Esophagus (tissue), 2 donors: ENCODE data around the gene GJA5. TPM values are rescaled to one million over a fixed set of nuclear protein-coding genes. Genes with fewer than 3 reads are reported as not detected.

Experiments used
- H3K27ac ChIP-seq, 2 donors: one replicate each; pipeline ENCODE4 v1.5.1; 2013; ENCODE audit warnings: low read depth in 2 of 2, mild to moderate bottlenecking in 2 of 2, inconsistent platforms in 1 of 2, low read length in 1 of 2, moderate library complexity in 1 of 2
- H3K27me3 ChIP-seq, 2 donors: one replicate each; pipeline ENCODE4 v1.6.1; 2013; ENCODE audit warnings: low read length in 2 of 2, control low read depth in 1 of 2, mild to moderate bottlenecking in 1 of 2; ENCODE audit not compliant: insufficient read depth in 2 of 2, control insufficient read depth in 1 of 2
- H3K36me3 ChIP-seq, 2 donors: one replicate each; pipeline ENCODE4 v1.6.1; 2013; ENCODE audit warnings: low read length in 1 of 2; ENCODE audit not compliant: control insufficient read depth in 2 of 2, insufficient read depth in 2 of 2
- H3K4me1 ChIP-seq, 2 donors: one replicate each; pipeline ENCODE4 v1.6.1; 2013; ENCODE audit warnings: low read length in 1 of 2; ENCODE audit not compliant: control insufficient read depth in 2 of 2, insufficient read depth in 2 of 2
- H3K4me3 ChIP-seq, 2 donors: one replicate each; pipeline ENCODE4 v1.5.1; 2013; ENCODE audit warnings: low read length in 2 of 2, mild to moderate bottlenecking in 2 of 2, low read depth in 1 of 2, moderate library complexity in 1 of 2
- H3K9me3 ChIP-seq, 2 donors: one replicate each; pipeline ENCODE4 v1.6.1; 2013; ENCODE audit warnings: mild to moderate bottlenecking in 2 of 2, low read depth in 1 of 2, low read length in 1 of 2, moderate library complexity in 1 of 2; ENCODE audit not compliant: control insufficient read depth in 2 of 2, insufficient read depth in 1 of 2
- WGBS, 2 donors: extraction: QIAGEN DNeasy Blood & Tissue Kit; methylation state at CpG; one replicate each; pipeline ENCODE4 v1.1.7; 2013; 5-methylcytosine and 5-hydroxymethylcytosine counted together
- polyA plus RNA-seq, 2 donors: library from polyadenylated mRNA; stranded (reverse); fragments of 200-250 nt; gene quantifications; one replicate each; pipeline ENCODE4 v1.2.3, GENCODE V29; 2013
- donor health status: healthy with polysubstance abuse.
- donor health status: Bipolar disorder and iron deficiency.

Gene GJA5
- polyA plus RNA-seq, 2 donors: 0.37 to 1.4 TPM

DNA sequence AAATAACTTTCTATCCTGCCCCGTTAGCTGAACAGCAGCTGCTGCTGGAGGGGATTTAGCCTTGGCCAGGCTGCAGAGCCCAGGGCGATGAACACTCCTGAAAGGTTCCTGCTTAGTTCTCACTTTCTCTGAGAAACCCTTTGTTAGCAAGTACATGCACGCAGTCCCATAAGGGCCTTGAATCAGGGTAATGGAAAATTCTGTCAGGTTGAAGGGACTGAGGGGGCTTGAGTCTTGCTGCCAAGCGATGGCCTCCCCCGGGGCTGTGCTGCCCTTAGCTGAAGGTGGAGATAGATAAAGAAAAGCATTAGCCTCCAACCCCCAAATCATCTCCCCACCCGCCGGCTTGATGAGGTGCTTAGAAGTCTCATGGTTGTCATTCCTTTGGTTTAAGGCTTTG is 7.9 kb downstream of the GJA5 start:
- H3K4me3 ChIP-seq: no peak overlapping the region
- no peak overlapping the region for H3K27ac ChIP-seq
- H3K9me3 ChIP-seq: no peaks in the 10 kb centered on the region
- no peaks in the 10 kb centered on the region for H3K27me3 ChIP-seq
- 65 to 69% methylated on average over 7 of the region's 7 CpGs for WGBS, 2 donors
- no peaks in the 10 kb centered on the region for H3K36me3 ChIP-seq
- peaks cover 0 to 5% of the 10 kb centered on the region in 2 donors for H3K4me1 ChIP-seq

DNA sequence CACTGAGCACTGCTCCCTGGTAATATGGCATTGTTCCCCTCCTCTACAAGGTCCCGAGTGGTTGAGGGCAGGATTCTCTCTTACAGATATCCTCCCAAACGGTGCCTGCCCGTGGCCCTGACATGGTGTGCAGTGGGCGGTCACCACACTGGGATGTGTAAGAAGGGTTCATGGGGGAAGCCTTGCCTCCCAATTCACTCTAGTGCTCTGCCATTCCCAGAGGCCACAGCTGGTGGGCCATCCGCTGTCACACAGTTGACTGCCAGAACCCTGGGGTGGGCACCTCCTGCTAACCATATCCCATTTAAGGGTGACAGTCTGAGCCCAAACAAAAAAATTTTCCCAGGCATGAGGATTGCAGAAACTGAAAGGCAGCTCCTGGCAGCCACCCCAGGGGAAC is 9.1 kb downstream of the GJA5 start:
- Histone ChIP-seq H3K4me3 (no peak overlapping the region), H3K27ac (no peak overlapping the region), H3K4me1 (peaks cover 0 to 5% of the 10 kb centered on the region in 2 donors), H3K9me3 (no peaks in the 10 kb centered on the region), H3K36me3 (no peaks in the 10 kb centered on the region), H3K27me3 (no peaks in the 10 kb centered on the region)
- WGBS, 2 donors: 85 to 88% methylated on average over 5 of the region's 5 CpGs

DNA sequence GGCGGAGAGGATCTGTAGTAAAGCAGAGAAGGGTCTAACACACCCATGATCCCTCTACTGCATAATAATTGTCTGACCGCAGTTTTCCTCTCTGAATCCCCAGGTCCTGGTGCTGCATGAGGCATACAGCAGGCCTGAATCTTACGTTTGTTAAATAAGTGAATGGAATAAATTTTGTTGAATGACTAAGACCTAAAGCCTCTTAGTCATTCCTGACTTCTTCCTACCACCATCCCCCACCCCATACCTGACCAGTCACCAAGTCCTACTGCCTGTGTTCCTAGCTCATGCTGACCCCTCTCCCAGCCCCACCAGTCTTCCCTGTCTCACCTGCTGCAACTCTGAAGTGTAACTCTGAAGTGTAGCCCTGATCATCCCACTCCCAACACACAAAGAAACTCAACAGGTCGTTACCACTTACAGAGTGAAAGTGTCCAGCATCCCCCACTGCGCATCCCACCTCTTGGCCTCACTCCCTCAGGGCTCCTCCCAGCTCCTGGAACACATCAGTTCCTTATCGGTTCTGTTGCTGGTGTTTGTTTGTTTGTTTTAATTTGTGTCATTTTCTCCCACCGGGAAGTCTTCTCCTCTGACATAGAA is 9.7 kb downstream of the GJA5 start:
- Histone ChIP-seq H3K27ac (no peak overlapping the region), H3K27me3 (no peaks in the 10 kb centered on the region), H3K9me3 (no peaks in the 10 kb centered on the region), H3K4me3 (no peak overlapping the region), H3K36me3 (no peaks in the 10 kb centered on the region), H3K4me1 (peaks cover 0 to 5% of the 10 kb centered on the region in 2 donors)
- 78 to 82% methylated on average over 7 of the region's 7 CpGs for WGBS, 2 donors

DNA sequence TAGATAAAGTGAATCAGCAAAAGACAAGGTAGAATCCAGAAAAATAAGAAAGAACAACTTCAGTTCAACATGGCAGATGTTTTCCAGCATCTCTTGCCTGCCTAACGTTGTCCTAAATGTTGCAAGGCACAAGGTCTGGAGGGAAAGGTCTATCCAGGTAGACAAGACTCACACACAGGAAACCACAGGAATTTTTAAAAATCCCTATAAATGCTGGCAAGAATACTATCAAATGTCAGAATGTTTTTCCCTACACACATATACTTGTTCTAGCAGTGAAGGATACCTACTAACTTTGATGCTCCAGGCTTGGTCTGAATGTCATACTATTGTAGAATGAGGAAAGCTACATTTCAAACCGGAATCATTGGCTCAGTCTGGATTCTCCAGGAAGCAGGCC is 10.6 kb downstream of the GJA5 start:
- Histone ChIP-seq H3K27ac (no peak overlapping the region), H3K27me3 (no peaks in the 10 kb centered on the region), H3K4me1 (peaks cover 0 to 5% of the 10 kb centered on the region in 2 donors), H3K9me3 (no peaks in the 10 kb centered on the region), H3K36me3 (no peaks in the 10 kb centered on the region), H3K4me3 (no peak overlapping the region)
- WGBS, 2 donors: 76 to 93% methylated on average over 2 of the region's 2 CpGs

DNA sequence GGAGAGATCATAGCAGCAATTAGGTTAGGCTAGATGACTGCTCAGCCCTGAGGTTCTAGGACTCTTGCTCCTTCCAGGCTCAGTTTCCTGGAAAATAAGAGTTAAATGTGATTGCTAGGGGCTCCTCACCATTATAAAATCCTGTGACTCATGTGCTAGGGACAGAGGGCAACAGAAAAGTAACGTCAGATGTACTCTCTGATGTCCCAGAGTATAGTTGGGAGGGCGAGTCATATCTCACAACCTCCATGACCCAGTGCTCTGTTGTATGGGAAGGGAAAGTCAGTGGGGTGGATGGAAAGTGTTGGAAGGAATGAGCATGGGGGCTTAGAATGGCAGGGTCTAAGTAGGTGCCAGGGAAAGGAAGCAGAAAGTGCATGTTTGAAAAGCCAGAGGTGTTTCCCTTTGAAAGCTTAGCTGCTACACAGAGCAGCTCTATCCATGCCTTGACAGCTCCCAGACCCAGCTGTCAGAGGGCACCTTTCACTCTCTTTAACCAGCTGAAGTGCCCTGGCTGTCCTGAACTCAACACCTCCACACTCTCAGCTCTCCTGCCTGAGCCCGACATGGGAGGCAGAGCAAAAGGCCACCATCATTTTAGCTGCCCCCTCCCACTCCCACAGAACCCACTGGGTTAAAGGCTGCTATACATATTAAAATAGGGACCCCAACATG is 11.6 kb downstream of the GJA5 start:
- no peaks in the 10 kb centered on the region for H3K36me3 ChIP-seq
- WGBS, 2 donors: 72 to 73% methylated on average over 3 of the region's 3 CpGs
- H3K9me3 ChIP-seq: no peaks in the 10 kb centered on the region
- H3K27ac ChIP-seq: no peak overlapping the region
- H3K4me3 ChIP-seq: no peak overlapping the region
- H3K4me1 ChIP-seq: peaks cover 0 to 5% of the 10 kb centered on the region in 2 donors
- no peaks in the 10 kb centered on the region for H3K27me3 ChIP-seq

DNA sequence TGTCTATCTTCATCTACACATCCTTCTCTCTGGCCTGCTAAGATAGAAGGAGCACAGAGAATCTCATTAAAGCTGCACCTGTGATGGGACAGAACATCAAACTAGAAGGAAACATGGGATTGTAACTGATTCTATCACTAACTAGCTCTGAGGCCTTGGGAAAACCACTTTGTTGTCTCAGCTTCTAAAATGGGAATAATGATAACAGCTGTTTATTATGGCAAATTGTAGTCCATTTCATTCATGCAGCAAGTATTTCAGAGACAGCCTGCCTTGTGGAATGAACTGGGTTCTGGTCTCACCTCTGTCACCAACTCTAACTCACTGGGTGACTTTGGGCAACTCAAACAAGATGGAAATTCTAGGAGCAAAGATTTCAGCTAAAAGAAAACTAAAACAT is 12.4 kb downstream of the GJA5 start:
- H3K9me3 ChIP-seq: no peaks in the 10 kb centered on the region
- peaks cover 0 to 2% of the 10 kb centered on the region in 2 donors for H3K4me1 ChIP-seq
- H3K4me3 ChIP-seq: no peak overlapping the region
- H3K36me3 ChIP-seq: no peaks in the 10 kb centered on the region
- no peaks in the 10 kb centered on the region for H3K27me3 ChIP-seq
- no peak overlapping the region for H3K27ac ChIP-seq

DNA sequence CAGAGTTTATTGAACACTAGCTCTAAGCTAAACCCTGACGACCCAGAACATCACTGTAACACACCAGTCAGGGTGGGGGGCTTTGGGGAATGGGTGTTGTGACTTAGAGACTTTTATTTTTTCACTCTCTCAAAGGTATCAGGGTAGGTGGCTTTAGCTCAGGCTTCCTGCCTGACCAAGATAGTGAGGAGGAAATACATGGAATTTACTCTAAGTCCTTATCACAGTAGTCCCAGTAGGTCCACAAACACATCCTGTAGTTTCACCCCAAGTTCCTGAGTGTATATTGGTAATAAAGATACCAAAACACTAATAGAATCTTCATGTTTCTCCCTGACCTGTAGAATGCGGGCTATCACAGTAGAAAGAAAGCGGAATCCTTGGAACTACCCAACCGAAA is 15.1 kb downstream of the GJA5 start:
- Histone ChIP-seq H3K27me3 (no peaks in the 10 kb centered on the region), H3K4me1 (no peaks in the 10 kb centered on the region), H3K36me3 (no peaks in the 10 kb centered on the region), H3K27ac (no peak overlapping the region), H3K9me3 (no peaks in the 10 kb centered on the region), H3K4me3 (no peak overlapping the region)
- WGBS, 2 donors: 85 to 87% methylated on average over 4 of the region's 4 CpGs

DNA sequence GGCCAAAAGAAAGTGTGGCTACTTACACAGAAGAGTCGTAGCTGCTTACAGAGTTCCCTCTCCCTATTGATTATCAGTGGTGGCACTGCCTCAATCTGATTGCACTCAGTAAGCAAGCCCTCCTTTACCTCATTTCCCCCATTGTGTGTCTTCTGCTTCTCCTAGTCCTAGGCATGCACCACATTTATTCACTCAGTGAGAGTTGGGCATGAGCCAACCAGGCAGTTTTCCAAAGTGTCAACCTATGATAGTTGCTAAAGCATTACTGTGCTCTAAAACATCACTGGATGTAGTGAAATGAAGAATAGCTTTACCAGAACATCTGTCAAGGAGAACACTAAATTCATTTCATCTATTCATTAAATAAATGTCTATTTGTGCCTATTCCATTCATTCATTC is 19.3 kb downstream of the GJA5 start:
- 80 to 84% methylated on average over 1 of the region's 1 CpG for WGBS, 2 donors
- H3K27me3 ChIP-seq: no peaks in the 10 kb centered on the region
- H3K27ac ChIP-seq: no peak overlapping the region
- no peak overlapping the region for H3K4me3 ChIP-seq
- H3K9me3 ChIP-seq: no peaks in the 10 kb centered on the region
- no peaks in the 10 kb centered on the region for H3K36me3 ChIP-seq
- no peaks in the 10 kb centered on the region for H3K4me1 ChIP-seq

DNA sequence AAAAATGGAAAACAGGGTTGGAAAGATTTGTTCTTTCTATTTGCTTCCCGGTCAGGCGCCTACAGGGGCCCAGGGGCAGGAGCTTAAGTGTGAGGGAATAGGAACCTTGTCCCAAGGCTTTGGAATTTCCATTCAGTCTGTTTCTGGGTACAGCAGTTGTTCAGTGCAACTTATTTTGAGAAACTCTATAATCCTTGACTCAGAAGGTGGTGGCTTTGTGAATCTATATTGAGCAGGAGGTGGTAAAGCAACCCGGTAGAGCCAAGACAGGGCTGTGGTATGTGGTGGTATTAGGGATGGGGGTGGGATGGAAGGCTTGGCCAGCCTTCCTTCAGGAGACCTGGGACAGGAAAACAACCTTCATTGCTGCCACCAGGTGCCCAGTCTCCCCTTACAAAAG is 20.0 kb downstream of the GJA5 start:
- H3K27me3 ChIP-seq: no peaks in the 10 kb centered on the region
- WGBS, 2 donors: 94 to 98% methylated on average over 3 of the region's 3 CpGs
- H3K9me3 ChIP-seq: no peaks in the 10 kb centered on the region
- H3K36me3 ChIP-seq: no peaks in the 10 kb centered on the region
- no peak overlapping the region for H3K27ac ChIP-seq
- H3K4me1 ChIP-seq: no peaks in the 10 kb centered on the region
- no peak overlapping the region for H3K4me3 ChIP-seq
